ENCODE results near the gene CALB2.

DNA sequence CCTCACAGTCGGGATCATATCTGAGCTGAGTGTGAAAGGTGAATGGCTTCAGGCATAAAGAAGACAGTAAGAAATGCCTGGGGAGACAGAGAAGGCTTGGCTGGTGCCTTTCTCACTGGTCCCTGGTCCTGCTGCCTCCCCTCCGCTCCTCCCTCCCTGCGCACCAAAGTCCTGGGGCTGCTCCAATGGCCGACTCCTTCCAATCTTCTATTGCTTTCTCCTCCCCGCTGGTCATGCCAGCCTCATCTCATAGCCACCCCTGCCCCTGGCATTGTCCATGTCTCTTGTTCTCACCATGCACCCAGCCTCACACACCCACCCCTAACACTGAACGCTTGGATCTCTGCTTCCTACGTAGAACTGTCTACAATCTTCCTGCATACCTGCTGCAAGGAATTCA lies 65.3 kb downstream of the CALB2 start:
- TF ChIP-seq, protein P1, sequence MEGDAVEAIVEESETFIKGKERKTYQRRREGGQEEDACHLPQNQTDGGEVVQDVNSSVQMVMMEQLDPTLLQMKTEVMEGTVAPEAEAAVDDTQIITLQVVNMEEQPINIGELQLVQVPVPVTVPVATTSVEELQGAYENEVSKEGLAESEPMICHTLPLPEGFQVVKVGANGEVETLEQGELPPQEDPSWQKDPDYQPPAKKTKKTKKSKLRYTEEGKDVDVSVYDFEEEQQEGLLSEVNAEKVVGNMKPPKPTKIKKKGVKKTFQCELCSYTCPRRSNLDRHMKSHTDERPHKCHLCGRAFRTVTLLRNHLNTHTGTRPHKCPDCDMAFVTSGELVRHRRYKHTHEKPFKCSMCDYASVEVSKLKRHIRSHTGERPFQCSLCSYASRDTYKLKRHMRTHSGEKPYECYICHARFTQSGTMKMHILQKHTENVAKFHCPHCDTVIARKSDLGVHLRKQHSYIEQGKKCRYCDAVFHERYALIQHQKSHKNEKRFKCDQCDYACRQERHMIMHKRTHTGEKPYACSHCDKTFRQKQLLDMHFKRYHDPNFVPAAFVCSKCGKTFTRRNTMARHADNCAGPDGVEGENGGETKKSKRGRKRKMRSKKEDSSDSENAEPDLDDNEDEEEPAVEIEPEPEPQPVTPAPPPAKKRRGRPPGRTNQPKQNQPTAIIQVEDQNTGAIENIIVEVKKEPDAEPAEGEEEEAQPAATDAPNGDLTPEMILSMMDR (IDR thresholded peaks at IDR 0.05) = no peak
- no peak for TF ChIP-seq ZFX (IDR thresholded peaks at IDR 0.05; ENCODE audit: borderline replicate concordance)

Measured in 22Rv1 (cell line).